AG09309 (cell line): ENCODE data around the gene TBC1D1.

Experiments used
- DNase-seq: peaks from one replicate; pipeline ENCODE4 v3.0.0-alpha.2; 2010; ENCODE audit warnings: low read depth
- H3K4me3 ChIP-seq: 2 replicates; pipeline ENCODE4 v1.5.1; 2011; ENCODE audit warnings: mild to moderate bottlenecking, low read depth, low read length, moderate library complexity; ENCODE audit not compliant: control insufficient read depth
- CTCF ChIP-seq: IDR thresholded peaks from 2 replicates; pipeline ENCODE4 v1.5.1; 2011; ENCODE audit warnings: mild to moderate bottlenecking, low read depth, low read length, inconsistent platforms; ENCODE audit not compliant: insufficient read depth, control insufficient read depth; ENCODE audit errors: missing control alignments

TBC1D1 gene

GRCh38 chr4:37985730-37986275 is 94.9 kb downstream of the TBC1D1 start:
- H3K4me3 ChIP-seq: no peak overlapping the region
- no peak for TF ChIP-seq CTCF
- no peak for DNase-seq

GRCh38 chr4:37988670-37989069 is 97.8 kb downstream of the TBC1D1 start:
- TF ChIP-seq CTCF: no peak
- no peak for DNase-seq
- no peak overlapping the region for H3K4me3 ChIP-seq

- no peak for DNase-seq
- H3K4me3 ChIP-seq: no peak overlapping the region
- TF ChIP-seq CTCF: no peak
These were observed 98.7 kb downstream of the TBC1D1 start for GRCh38 chr4:37989398-37990260.

GRCh38 chr4:37990731-37991245 is 99.9 kb downstream of the TBC1D1 start:
- H3K4me3 ChIP-seq: no peak overlapping the region
- no peak for DNase-seq
- TF ChIP-seq CTCF: no peak

- H3K4me3 ChIP-seq: no peak overlapping the region
- TF ChIP-seq CTCF: no peak
- DNase-seq: no peak
These were observed 100.9 kb downstream of the TBC1D1 start for GRCh38 chr4:37991623-37992410.

GRCh38 chr4:37993806-37994205 is 102.9 kb downstream of the TBC1D1 start:
- no peak for DNase-seq
- no peak for TF ChIP-seq CTCF
- H3K4me3 ChIP-seq: no peak overlapping the region
